KMS-11 (cell line): ENCODE results near the gene NTSR2.

ENCODE experiments used
- H2AFZ ChIP-seq: fragments of 200-600 bp; sonication (generic); 2 replicates; pipeline ENCODE4 v1.6.1; 2016; ENCODE audit warnings: antibody characterized with exemption, mixed run types, low read depth
- H3K27ac ChIP-seq: fragments of 200-600 bp; sonication (generic); 2 replicates; pipeline ENCODE4 v1.6.1; 2016; ENCODE audit warnings: mild to moderate bottlenecking, mixed run types
- H3K27me3 ChIP-seq: fragments of 200-600 bp; sonication (generic); 2 replicates; pipeline ENCODE4 v1.6.1; 2017; ENCODE audit warnings: mild to moderate bottlenecking, low read depth, mixed run types, moderate library complexity; ENCODE audit not compliant: insufficient read depth
- H3K36me3 ChIP-seq: fragments of 200-600 bp; sonication (generic); 2 replicates; pipeline ENCODE4 v1.6.1; 2017; ENCODE audit warnings: mild to moderate bottlenecking, mixed run types; ENCODE audit not compliant: insufficient read depth
- H3K4me1 ChIP-seq: fragments of 200-600 bp; sonication (generic); 2 replicates; pipeline ENCODE4 v1.6.1; 2016; ENCODE audit warnings: mild to moderate bottlenecking, low read depth, mixed run types; ENCODE audit not compliant: poor library complexity, severe bottlenecking
- H3K4me2 ChIP-seq: fragments of 200-600 bp; sonication (generic); 2 replicates; pipeline ENCODE4 v1.7.0; 2016; ENCODE audit warnings: mild to moderate bottlenecking, mixed run types
- H3K4me3 ChIP-seq: fragments of 200-600 bp; sonication (generic); IDR thresholded peaks from 2 replicates; pipeline ENCODE4 v1.6.1; 2017; ENCODE audit warnings: low read depth, low read length, mixed read lengths; ENCODE audit not compliant: insufficient read depth
- H3K79me2 ChIP-seq: fragments of 200-600 bp; sonication (generic); 2 replicates; pipeline ENCODE4 v1.6.1; 2016; ENCODE audit warnings: low read depth, mixed run types; ENCODE audit not compliant: insufficient read depth
- H3K9ac ChIP-seq: fragments of 200-600 bp; sonication (generic); 2 replicates; pipeline ENCODE4 v1.6.1; 2016; ENCODE audit warnings: mild to moderate bottlenecking, mixed run types
- H4K20me1 ChIP-seq: fragments of 200-600 bp; sonication (generic); 2 replicates; pipeline ENCODE4 v1.6.1; 2016; ENCODE audit warnings: mild to moderate bottlenecking, mixed run types; ENCODE audit not compliant: insufficient read depth
- TF ChIP-seq, protein P1 (sequence below): fragments of 200-600 bp; sonication (generic); conservative IDR thresholded peaks from 2 replicates; pipeline ENCODE4 v1.6.1; 2017; ENCODE audit warnings: low read depth, mild to moderate bottlenecking, antibody characterized with exemption, low read length, moderate library complexity, mixed read lengths

The NTSR2 gene

DNA sequence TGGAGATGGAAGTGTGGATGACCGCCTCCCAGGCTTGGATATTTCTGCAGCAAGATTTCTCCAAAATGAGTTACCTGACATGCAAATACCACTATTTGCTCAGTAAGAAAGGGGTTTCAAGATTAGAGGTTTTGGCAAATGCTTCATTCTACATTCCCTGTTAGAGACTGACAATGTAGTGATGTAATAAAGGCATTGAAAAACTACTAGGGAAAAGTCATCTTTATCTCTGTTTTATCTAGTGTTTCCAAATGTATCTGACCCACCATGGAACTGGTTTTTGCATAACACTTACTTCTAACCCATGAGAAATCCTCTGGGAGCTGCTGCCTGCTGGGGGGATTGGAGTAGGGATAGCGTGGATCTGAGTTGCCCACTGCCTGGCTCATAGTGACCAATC lies 33.0 kb upstream of the NTSR2 start:
- Histone ChIP-seq H4K20me1 (no peaks in the 10 kb centered on the region), H3K36me3 (no peaks in the 10 kb centered on the region), H3K27ac (no peak overlapping the region), H3K4me1 (no peaks in the 10 kb centered on the region), H3K4me2 (no peak overlapping the region), H3K4me3 (no peak overlapping the region), H3K27me3 (no peaks in the 10 kb centered on the region), H3K79me2 (no peaks in the 10 kb centered on the region), H2AFZ (no peak overlapping the region), H3K9ac (no peak overlapping the region)
- TF ChIP-seq, protein P1, sequence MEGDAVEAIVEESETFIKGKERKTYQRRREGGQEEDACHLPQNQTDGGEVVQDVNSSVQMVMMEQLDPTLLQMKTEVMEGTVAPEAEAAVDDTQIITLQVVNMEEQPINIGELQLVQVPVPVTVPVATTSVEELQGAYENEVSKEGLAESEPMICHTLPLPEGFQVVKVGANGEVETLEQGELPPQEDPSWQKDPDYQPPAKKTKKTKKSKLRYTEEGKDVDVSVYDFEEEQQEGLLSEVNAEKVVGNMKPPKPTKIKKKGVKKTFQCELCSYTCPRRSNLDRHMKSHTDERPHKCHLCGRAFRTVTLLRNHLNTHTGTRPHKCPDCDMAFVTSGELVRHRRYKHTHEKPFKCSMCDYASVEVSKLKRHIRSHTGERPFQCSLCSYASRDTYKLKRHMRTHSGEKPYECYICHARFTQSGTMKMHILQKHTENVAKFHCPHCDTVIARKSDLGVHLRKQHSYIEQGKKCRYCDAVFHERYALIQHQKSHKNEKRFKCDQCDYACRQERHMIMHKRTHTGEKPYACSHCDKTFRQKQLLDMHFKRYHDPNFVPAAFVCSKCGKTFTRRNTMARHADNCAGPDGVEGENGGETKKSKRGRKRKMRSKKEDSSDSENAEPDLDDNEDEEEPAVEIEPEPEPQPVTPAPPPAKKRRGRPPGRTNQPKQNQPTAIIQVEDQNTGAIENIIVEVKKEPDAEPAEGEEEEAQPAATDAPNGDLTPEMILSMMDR, result no peak

GRCh38 chr2:11701751-11702301 lies 31.8 kb upstream of the NTSR2 start:
- H3K27me3 ChIP-seq, result no peaks in the 10 kb centered on the region
- TF ChIP-seq, protein P1, result no peak
- H3K4me2 ChIP-seq, result no peak overlapping the region
- H3K27ac ChIP-seq, result no peak overlapping the region
- no peaks in the 10 kb centered on the region for H3K4me1 ChIP-seq
- no peaks in the 10 kb centered on the region for H3K36me3 ChIP-seq
- H3K9ac ChIP-seq, result no peak overlapping the region
- H4K20me1 ChIP-seq, result no peaks in the 10 kb centered on the region
- H3K79me2 ChIP-seq, result no peaks in the 10 kb centered on the region
- no peak overlapping the region for H2AFZ ChIP-seq
- no peak overlapping the region for H3K4me3 ChIP-seq

- H3K79me2 ChIP-seq, result no peaks in the 10 kb centered on the region
- H3K27me3 ChIP-seq, result no peaks in the 10 kb centered on the region
- no peak overlapping the region for H3K4me3 ChIP-seq
- TF ChIP-seq, protein P1, result no peak
- no peaks in the 10 kb centered on the region for H4K20me1 ChIP-seq
- no peak overlapping the region for H3K4me2 ChIP-seq
- no peaks in the 10 kb centered on the region for H3K36me3 ChIP-seq
- no peak overlapping the region for H3K27ac ChIP-seq
- H3K9ac ChIP-seq, result no peak overlapping the region
- no peak overlapping the region for H2AFZ ChIP-seq
- H3K4me1 ChIP-seq, result no peaks in the 10 kb centered on the region
Measured at GRCh38 chr2:11701206-11701605, 31.2 kb upstream of the NTSR2 start.

GRCh38 chr2:11699686-11700670 lies 30.0 kb upstream of the NTSR2 start:
- H2AFZ ChIP-seq, result no peak overlapping the region
- H3K27ac ChIP-seq, result no peak overlapping the region
- H3K36me3 ChIP-seq, result no peaks in the 10 kb centered on the region

More at GRCh38 chr2:11699686-11700670, 30.0 kb upstream of the NTSR2 start:
- Histone ChIP-seq H3K79me2 (no peaks in the 10 kb centered on the region), H3K4me1 (no peaks in the 10 kb centered on the region), H3K4me3 (no peak overlapping the region), H4K20me1 (no peaks in the 10 kb centered on the region), H3K27me3 (no peaks in the 10 kb centered on the region), H3K4me2 (no peak overlapping the region), H3K9ac (no peak overlapping the region)
- TF ChIP-seq, protein P1, result no peak
